ENCODE results near the gene SMC6.

SMC6 gene

GRCh38 chr2:17759805-17760204 is 6.2 kb upstream of the SMC6 start:
- DNase-seq (ENCODE audit: extremely low read depth, insufficient read length): no peak
- Histone ChIP-seq H3K27me3 (replicated peaks; ENCODE audit: control insufficient read depth, insufficient read depth, low read length) (no peaks in the 10 kb centered on the region), H3K36me3 (ENCODE audit: control insufficient read depth, insufficient read depth, low read length) (no peaks in the 10 kb centered on the region; the same call in none of the 2 replicates), H3K4me3 (replicated peaks; ENCODE audit: low read depth, low read length) (no peak overlapping the region)
- TF ChIP-seq CTCF (IDR thresholded peaks at IDR 0.05; ENCODE audit: insufficient read depth, low read length, poor library complexity, severe bottlenecking): no peak

GRCh38 chr2:17758118-17758517 is 4.5 kb upstream of the SMC6 start:
- Histone ChIP-seq H3K4me3 (replicated peaks; ENCODE audit: low read depth, low read length) (no peak overlapping the region; the same call in 1 of the 2 replicates), H3K27me3 (replicated peaks; ENCODE audit: control insufficient read depth, insufficient read depth, low read length) (no peaks in the 10 kb centered on the region), H3K36me3 (ENCODE audit: control insufficient read depth, insufficient read depth, low read length) (no peaks in the 10 kb centered on the region; the same call in 1 of the 2 replicates)
- TF ChIP-seq CTCF (IDR thresholded peaks at IDR 0.05; ENCODE audit: insufficient read depth, low read length, poor library complexity, severe bottlenecking): no peak
- no peak for DNase-seq (ENCODE audit: extremely low read depth, insufficient read length)

GRCh38 chr2:17757321-17757720 is 3.7 kb upstream of the SMC6 start:
- no peak for TF ChIP-seq CTCF (IDR thresholded peaks at IDR 0.05; ENCODE audit: insufficient read depth, low read length, poor library complexity, severe bottlenecking)
- no peak overlapping the region for H3K4me3 ChIP-seq (replicated peaks; ENCODE audit: low read depth, low read length)

GRCh38 chr2:17756668-17757067 is 3.1 kb upstream of the SMC6 start:
- Histone ChIP-seq H3K36me3 (ENCODE audit: control insufficient read depth, insufficient read depth, low read length) (no peaks in the 10 kb centered on the region; the same call in 1 of the 2 replicates), H3K4me3 (replicated peaks; ENCODE audit: low read depth, low read length) (no peak overlapping the region; the same call in 1 of the 2 replicates)

More at GRCh38 chr2:17757321-17757720, 3.7 kb upstream of the SMC6 start:
- no peaks in the 10 kb centered on the region; the same call in 1 of the 2 replicates for H3K36me3 ChIP-seq (ENCODE audit: control insufficient read depth, insufficient read depth, low read length)
- no peak for DNase-seq (ENCODE audit: extremely low read depth, insufficient read length)
- no peaks in the 10 kb centered on the region for H3K27me3 ChIP-seq (replicated peaks; ENCODE audit: control insufficient read depth, insufficient read depth, low read length)

GRCh38 chr2:17754773-17755425 is 1.3 kb upstream of the SMC6 start:
- DNase-seq (ENCODE audit: extremely low read depth, insufficient read length): no peak
- TF ChIP-seq CTCF (IDR thresholded peaks at IDR 0.05; ENCODE audit: insufficient read depth, low read length, poor library complexity, severe bottlenecking): no peak

More at GRCh38 chr2:17756668-17757067, 3.1 kb upstream of the SMC6 start:
- no peaks in the 10 kb centered on the region for H3K27me3 ChIP-seq (replicated peaks; ENCODE audit: control insufficient read depth, insufficient read depth, low read length)
- TF ChIP-seq CTCF (IDR thresholded peaks at IDR 0.05; ENCODE audit: insufficient read depth, low read length, poor library complexity, severe bottlenecking): no peak
- DNase-seq (ENCODE audit: extremely low read depth, insufficient read length): no peak

More at GRCh38 chr2:17754773-17755425, 1.3 kb upstream of the SMC6 start:
- Histone ChIP-seq H3K4me3 (replicated peaks; ENCODE audit: low read depth, low read length) (peak overlapping the region; percentile 93), H3K27me3 (replicated peaks; ENCODE audit: control insufficient read depth, insufficient read depth, low read length) (no peaks in the 10 kb centered on the region), H3K36me3 (ENCODE audit: control insufficient read depth, insufficient read depth, low read length) (no peaks in the 10 kb centered on the region)
